Right atrium auricular region (tissue), 2 donors: ENCODE data around the gene XXYLT1. TPM values are rescaled to one million over a fixed set of nuclear protein-coding genes. Genes with fewer than 3 reads are reported as not detected.
"Not testable (repeated sequence)": the region's sequence is repeated elsewhere in the genome, so short reads cannot be mapped to it uniquely, and the experiment has no call there.

Source experiments
- DNase-seq: peaks from one replicate; pipeline ENCODE4 v3.0.0-alpha.2; 2019; ENCODE audit warnings: low spot score
- H3K27ac ChIP-seq, 2 donors: fragments of 200-600 bp; sonication (generic); 1 replicate in 1 of 2; 2 replicates in 1 of 2; pipeline ENCODE4 v1.5.1; 2016 to 2019
- H3K27me3 ChIP-seq, 2 donors: fragments of 200-600 bp; sonication (generic); one replicate each; pipeline versions ENCODE4 v1.5.1 to v1.6.0; 2017 to 2019
- H3K36me3 ChIP-seq: fragments of 200-600 bp; sonication (generic); one replicate; pipeline ENCODE4 v1.5.1; 2016
- H3K4me1 ChIP-seq, 2 donors: fragments of 200-600 bp; sonication (generic); one replicate each; pipeline versions ENCODE4 v1.5.1 to v1.6.0; 2017 to 2019
- H3K4me3 ChIP-seq, 2 donors: fragments of 200-600 bp; sonication (generic); 1 replicate in 1 of 2; 2 replicates in 1 of 2; pipeline ENCODE4 v1.5.1; 2017 to 2019; ENCODE audit warnings: mild to moderate bottlenecking in 1 of 2, moderate library complexity in 1 of 2
- H3K9me3 ChIP-seq, 2 donors: fragments of 200-600 bp; sonication (generic); one replicate each; pipeline ENCODE4 v1.5.1; 2019
- CTCF ChIP-seq, 2 donors: fragments of 200-600 bp; sonication (generic); IDR thresholded peaks; one replicate each; pipeline ENCODE4 v1.5.1; 2019; ENCODE audit warnings: antibody characterized with exemption in 2 of 2
- total RNA-seq, 2 donors: library from RNA; depleted of rRNA; stranded (reverse); fragments of >200 nt; gene quantifications; one replicate each; pipeline ENCODE4 v1.1.0, GENCODE V29; 2016

Gene XXYLT1
- total RNA-seq, 2 donors from 2014 or later, result 4.6 to 6.7 TPM

- TF ChIP-seq CTCF (IDR thresholded peaks at IDR 0.05), result no peak
- DNase-seq, result no peak
Observed at GRCh38 chr3:195093731-195094130, 177.2 kb downstream of the XXYLT1 start.

DNA sequence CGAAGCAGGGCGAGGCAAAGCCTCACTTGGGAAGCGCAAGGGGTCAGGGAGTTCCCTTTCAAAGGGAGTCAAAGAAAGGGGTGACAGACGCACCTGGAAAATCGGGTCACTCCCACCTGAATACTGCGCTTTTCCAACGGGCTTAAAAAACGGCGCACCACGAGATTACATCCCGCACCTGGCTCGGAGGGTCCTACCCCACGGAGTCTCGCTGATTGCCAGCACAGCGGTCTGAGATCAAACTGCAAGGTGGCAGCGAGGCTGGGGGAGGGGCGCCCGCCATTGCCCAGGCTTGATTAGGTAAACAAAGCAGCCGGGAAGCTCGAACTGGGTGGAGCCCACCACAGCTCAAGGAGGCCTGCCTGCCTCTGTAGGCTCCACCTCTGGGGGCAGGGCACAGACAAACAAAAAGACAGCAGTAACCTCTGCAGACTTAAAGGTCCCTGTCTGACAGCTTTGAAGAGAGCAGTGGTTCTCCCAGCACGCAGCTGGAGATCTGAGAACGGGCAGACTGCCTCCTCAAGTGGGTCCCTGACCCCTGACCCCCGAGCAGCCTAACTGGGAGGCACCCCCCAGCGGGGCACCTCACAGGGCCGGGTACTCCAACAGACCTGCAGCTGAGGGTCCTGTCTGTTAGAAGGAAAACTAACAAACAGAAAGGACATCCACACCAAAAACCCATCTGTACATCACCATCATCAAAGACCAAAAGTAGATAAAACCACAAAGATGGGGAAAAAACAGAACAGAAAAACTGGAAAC lies 182.9 kb downstream of the XXYLT1 start:
- not testable (repeated sequence) for H3K36me3 ChIP-seq, H3K27me3 ChIP-seq, H3K9me3 ChIP-seq, H3K27ac ChIP-seq, H3K4me1 ChIP-seq, DNase-seq
- H3K4me3 ChIP-seq, result peak overlapping the region; percentile 11 to 32

More at GRCh38 chr3:195093731-195094130, 177.2 kb downstream of the XXYLT1 start:
- H3K4me1 ChIP-seq, result peaks cover 0 to 9% of the 10 kb centered on the region in 2 donors
- no peak overlapping the region for H3K27ac ChIP-seq
- H3K36me3 ChIP-seq, result no peaks in the 10 kb centered on the region
- no peaks in the 10 kb centered on the region for H3K27me3 ChIP-seq
- no peaks in the 10 kb centered on the region for H3K9me3 ChIP-seq
- H3K4me3 ChIP-seq, result no peak overlapping the region

GRCh38 chr3:195087328-195087727 lies 183.6 kb downstream of the XXYLT1 start:
- H3K27me3 ChIP-seq, result no peaks in the 10 kb centered on the region
- H3K27ac ChIP-seq, result no peak overlapping the region
- TF ChIP-seq CTCF (IDR thresholded peaks at IDR 0.05), result no peak
- H3K36me3 ChIP-seq, result no peaks in the 10 kb centered on the region
- H3K4me1 ChIP-seq, result peaks cover 0 to 10% of the 10 kb centered on the region in 2 donors
- no peaks in the 10 kb centered on the region for H3K9me3 ChIP-seq
- DNase-seq, result no peak
- peak overlapping the region; percentile 11 to 32 for H3K4me3 ChIP-seq

GRCh38 chr3:195086885-195087284 lies 184.1 kb downstream of the XXYLT1 start:
- H3K27me3 ChIP-seq, result no peaks in the 10 kb centered on the region
- no peak for TF ChIP-seq CTCF (IDR thresholded peaks at IDR 0.05)
- no peak overlapping the region for H3K4me3 ChIP-seq
- DNase-seq, result no peak
- H3K27ac ChIP-seq, result no peak overlapping the region
- no peaks in the 10 kb centered on the region for H3K9me3 ChIP-seq
- H3K4me1 ChIP-seq, result peaks cover 0 to 15% of the 10 kb centered on the region in 2 donors
- H3K36me3 ChIP-seq, result no peaks in the 10 kb centered on the region

DNA sequence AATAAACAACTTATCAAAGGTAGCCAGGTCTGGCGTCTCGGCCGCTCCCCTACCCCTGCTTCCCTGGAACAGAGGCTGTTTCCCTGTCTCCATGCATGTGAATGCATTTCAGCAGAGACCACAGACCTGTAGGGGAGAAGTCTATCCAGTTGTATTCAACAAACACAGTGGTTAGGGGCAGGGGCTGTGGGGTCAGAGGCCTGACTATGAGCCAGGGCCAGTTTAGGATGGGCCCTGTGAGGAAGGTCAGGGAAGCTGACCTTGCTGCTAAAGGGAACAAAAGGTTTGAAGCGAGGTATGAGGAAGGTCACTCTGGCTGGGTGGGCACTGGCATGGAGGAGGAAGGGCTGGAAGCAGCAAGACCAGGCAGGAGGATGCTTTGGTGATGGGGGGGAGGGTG lies 184.6 kb downstream of the XXYLT1 start:
- Histone ChIP-seq H3K36me3 (no peaks in the 10 kb centered on the region), H3K27me3 (no peaks in the 10 kb centered on the region), H3K27ac (no peak overlapping the region), H3K4me3 (no peak overlapping the region), H3K4me1 (peaks cover 0 to 20% of the 10 kb centered on the region in 2 donors), H3K9me3 (no peaks in the 10 kb centered on the region)
- no peak for TF ChIP-seq CTCF (IDR thresholded peaks at IDR 0.05)
- no peak for DNase-seq

GRCh38 chr3:195085356-195086130 lies 185.4 kb downstream of the XXYLT1 start:
- DNase-seq, result no peak
- no peaks in the 10 kb centered on the region for H3K36me3 ChIP-seq
- no peak overlapping the region for H3K27ac ChIP-seq
- no peak overlapping the region for H3K4me3 ChIP-seq
- H3K9me3 ChIP-seq, result no peaks in the 10 kb centered on the region
- peaks cover 0 to 28% of the 10 kb centered on the region in 2 donors for H3K4me1 ChIP-seq
- TF ChIP-seq CTCF (IDR thresholded peaks at IDR 0.05), result no peak
- H3K27me3 ChIP-seq, result no peaks in the 10 kb centered on the region
